CD4-positive, alpha-beta T cell treated with Interleukin-10 for 1 hour (primary cell): Measurements from ENCODE around the gene GNB2.
A peak's percentile ranks its signal among the peaks of the same experiment; 100 is the strongest.
"Not testable (repeated sequence)": the region's sequence is repeated elsewhere in the genome, so short reads cannot be mapped to it uniquely, and the experiment has no call there.

Experiments
- DNase-seq: peaks from one replicate; pipeline ENCODE4 v3.0.0-alpha.2; 2020

Gene GNB2

DNA sequence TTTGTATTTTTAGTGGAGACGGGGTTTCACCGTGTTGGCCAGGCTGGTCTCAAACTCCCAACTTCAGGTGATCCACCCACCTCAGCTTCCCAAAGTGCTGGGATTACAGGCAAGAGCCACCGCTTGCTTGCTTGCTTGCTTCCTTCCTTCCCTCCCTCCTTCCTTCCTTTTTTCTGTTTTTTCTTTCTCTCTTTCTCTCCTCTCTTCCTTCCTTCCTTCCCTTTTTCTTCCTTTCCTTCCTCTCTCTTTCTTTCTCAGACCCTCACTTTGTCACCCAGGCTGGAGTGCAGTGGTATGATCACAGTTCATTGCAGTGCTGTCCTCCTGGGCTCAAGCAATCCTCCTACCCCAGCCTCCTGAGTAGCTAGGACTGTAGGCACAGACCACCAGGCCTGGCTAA lies 27.5 kb downstream of the GNB2 start:
- DNase-seq, result not testable (repeated sequence)

DNA sequence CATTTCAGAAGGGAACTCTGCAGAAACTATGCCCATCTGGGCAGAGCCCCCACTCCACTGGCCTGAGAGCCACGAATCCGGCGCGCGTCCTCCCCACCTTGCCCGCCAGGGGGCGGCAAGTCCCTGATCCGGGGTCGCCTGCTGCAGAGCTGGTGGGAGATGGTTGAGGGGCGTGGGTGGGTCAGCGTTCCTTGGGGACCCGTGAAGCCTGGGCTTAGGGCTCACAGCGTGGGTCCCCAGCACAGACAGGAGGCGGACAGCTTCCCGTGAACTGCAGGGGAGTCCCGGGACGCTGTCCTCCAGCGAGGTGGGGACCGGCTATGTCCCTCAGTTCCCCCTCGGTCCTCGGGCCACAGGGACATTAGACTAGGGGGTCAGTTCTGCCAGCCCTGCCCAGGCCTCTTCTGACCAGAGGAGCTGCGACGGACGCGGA lies 31.8 kb downstream of the GNB2 start:
- DNase-seq, result peak; percentile 75

DNA sequence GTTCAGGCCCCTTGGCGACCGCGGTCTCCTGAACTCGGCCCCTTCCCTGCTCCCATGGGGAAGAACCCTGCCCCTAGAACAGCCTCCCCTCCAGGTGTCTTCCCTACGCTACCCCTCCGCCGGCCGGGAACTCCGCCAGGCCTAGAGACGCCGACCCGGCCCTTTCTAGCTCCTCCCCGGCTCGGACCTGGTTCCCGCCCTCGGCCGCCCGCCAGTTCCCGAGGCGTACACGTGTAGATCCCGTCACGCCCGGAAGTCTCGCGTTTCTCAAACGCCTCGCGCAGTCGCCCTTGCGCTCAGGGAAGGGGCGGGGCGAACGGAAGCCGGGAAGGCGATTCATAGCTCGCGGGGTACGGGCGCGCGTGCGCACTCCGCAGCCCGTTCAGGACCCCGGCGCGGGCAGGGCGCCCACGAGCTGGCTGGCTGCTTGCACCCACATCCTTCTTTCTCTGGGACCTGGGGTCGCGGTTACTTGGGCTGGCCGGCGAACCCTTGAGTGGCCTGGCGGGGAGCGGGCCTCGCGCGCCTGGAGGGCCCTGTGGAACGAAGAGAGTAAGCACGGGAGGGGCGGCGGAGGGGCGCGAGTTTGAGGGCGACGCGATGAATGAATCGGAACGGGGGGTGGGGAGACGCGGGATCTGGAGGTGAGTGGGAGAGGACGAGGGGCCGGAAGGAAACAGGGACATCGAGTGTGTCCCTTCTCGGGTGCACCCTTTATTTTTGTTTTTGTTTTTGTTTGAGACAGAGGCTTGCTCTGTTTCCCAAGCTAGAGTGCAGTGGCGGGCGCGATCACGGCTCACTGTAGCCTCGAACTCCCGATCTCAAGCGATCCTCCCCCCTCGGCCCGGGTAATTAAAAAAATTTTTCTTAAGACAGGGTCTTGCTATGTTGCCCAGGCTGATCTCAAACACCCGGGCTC lies 32.5 kb downstream of the GNB2 start, which contains the start of gene POP7:
Gene POP7 (plus strand): TSS at position 369 of the 919 bp plus-strand sequence. CDS start 710 bp downstream, outside the sequence.
- peak; percentile 98 for DNase-seq

DNA sequence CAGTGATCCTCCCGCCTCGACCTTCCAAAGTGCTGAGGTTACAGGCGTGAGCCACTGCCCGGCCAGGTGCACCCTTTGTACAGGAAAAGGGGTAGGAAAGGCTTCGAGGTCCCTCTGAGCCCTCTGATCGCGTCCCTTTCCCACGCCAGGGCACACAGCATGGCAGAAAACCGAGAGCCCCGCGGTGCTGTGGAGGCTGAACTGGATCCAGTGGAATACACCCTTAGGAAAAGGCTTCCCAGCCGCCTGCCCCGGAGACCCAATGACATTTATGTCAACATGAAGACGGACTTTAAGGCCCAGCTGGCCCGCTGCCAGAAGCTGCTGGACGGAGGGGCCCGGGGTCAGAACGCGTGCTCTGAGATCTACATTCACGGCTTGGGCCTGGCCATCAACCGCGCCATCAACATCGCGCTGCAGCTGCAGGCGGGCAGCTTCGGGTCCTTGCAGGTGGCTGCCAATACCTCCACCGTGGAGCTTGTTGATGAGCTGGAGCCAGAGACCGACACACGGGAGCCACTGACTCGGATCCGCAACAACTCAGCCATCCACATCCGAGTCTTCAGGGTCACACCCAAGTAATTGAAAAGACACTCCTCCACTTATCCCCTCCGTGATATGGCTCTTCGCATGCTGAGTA lies 33.3 kb downstream of the GNB2 start:
- no peak for DNase-seq

DNA sequence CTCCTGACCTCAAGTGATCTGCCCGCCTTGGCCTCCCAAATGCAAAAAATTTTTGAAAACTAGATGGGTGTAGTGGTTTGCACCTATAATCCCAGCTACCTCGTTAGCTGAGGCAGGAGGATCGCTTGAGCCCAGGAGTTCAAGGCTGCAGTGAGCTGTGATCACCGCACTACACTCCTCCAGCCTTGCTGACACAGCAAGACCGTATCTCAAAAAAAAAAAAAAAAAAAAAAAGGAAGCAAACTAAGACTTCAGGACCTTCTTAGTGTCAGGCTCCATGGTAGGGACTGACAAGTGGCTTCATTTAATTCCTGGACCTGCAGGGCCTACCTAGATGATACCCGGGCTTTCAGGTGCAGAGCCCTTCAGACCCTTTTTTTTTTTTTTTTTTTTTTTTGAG lies 34.9 kb downstream of the GNB2 start:
- no peak for DNase-seq

DNA sequence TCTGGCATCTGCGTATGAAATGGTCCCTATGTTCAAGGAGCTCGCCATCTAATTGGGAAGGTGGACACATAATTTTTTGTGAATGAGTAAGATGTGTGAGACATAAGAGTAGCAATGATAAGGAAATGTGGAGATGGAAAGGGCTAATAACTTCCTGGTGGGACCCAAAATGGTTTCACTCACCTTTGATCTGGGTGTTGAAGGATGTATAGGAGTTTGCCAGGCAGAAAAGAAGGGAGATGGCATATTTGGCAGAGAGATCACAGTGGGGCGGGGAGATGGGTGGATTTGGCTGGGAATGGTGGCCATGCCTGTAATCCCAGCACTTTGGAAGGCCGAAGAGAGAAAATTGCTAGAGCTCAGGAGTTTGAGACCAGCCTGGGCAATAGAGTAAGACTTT lies 36.9 kb downstream of the GNB2 start:
- DNase-seq, result no peak

DNA sequence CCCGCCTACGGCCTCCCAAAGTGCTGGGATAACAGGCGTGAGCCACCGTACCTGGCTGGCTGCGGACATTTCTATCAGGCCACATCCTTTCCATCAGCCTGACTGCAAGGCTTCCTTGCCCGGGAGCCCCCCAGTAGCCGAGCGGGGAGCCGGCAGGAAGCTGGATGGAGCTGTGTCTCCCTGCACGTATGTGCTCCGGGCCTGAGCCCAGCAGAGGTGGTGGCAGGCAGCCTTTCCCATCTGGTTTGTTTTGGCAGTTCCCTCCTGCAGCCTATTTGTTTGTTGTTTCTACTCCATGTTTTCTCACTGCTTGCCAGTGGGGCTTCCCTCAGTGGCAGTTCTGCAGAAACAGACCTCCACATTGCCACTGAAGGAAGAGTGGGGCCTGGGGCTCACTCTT lies 37.8 kb downstream of the GNB2 start:
- no peak for DNase-seq

DNA sequence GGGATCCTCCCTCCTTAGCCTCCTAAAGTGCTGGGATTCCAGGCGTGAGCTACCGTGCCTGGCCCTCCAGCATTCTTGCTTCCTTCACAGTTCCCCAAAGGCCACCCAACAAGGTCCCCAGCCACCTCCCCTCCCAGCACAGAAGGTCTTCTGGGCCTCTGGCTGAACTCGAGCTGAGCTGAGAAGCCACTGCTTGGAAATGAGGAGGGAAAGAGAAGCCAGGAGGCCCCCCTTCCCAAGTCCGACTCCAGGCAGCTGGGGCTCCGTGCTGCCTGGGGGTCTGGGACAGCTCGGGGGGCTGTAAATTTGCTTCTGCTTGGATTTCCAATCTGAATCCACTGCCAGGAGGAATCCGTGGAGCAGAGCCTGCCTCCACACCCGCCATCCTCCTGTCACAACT lies 41.2 kb downstream of the GNB2 start:
- DNase-seq, result no peak

DNA sequence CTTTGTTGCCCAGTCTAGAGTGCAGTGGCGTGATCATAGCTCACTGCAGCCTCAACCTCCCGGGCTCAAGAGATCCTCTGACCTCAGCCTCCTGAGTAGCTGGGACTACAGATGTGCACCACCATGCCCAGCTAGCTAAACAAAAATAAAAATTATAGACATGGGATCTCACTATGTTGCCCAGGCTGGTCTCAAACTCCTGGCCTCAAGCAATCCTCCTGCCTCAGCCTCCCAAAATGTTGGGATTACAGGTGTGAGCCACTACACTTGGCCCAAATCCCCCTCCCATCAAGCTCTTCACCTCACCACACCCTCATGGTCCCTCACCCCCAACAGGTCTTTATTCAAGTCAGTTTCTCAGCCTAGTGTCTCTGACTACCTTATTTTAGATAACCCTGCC lies 43.5 kb downstream of the GNB2 start:
- DNase-seq, result not testable (repeated sequence)

DNA sequence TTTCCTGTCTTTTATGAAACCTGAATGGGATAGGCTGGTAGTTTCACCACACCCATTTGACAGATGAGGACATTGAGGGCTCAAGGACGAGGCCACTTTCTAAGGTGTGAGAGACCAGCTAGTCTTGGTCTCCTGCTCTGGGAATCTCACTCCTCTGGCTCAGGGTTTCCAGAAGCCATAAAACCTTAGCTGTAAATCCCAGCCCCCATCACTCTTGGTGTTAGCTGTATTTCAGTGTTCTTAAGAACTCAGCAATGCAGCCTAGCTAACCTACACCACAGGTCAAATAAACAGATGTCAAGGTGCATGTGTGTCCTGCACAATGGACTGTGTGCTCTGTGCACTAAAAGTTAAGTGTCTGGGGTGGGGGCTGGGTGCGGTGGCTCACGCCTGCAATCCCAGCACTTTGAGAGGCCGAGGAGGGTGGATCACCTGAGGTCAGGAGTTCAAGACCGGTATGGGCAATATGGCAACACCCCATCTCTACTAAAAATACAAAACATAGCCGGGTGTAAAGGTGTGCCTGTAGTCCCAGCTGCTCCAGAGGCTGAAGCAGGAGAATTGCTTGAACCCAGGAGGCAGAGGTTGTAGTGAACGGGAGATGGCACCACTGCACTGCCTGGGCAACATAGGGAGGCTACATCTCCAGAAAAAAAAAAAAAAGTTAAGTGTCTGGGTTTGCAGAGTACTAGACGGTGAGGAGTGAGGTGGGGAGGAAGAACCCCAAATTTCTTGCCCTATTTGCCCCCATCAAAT lies 46.2 kb downstream of the GNB2 start:
- no peak for DNase-seq

DNA sequence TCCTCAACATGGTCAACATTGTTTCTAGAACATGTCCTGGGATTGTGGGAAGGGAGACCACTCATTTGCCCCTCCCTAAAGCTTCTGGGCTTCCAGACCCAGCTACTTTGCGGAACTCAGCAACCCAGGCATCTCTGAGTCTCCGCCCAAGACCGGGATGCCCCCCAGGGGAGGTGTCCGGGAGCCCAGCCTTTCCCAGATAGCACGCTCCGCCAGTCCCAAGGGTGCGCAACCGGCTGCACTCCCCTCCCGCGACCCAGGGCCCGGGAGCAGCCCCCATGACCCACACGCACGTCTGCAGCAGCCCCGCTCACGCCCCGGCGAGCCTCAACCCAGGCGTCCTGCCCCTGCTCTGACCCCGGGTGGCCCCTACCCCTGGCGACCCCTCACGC lies 46.7 kb downstream of the GNB2 start, which contains the start of gene EPO:
Gene EPO (plus strand): TSS at position 190 of the 392 bp plus-strand sequence. CDS start 513 bp downstream, outside the sequence.
- DNase-seq, result no peak

DNA sequence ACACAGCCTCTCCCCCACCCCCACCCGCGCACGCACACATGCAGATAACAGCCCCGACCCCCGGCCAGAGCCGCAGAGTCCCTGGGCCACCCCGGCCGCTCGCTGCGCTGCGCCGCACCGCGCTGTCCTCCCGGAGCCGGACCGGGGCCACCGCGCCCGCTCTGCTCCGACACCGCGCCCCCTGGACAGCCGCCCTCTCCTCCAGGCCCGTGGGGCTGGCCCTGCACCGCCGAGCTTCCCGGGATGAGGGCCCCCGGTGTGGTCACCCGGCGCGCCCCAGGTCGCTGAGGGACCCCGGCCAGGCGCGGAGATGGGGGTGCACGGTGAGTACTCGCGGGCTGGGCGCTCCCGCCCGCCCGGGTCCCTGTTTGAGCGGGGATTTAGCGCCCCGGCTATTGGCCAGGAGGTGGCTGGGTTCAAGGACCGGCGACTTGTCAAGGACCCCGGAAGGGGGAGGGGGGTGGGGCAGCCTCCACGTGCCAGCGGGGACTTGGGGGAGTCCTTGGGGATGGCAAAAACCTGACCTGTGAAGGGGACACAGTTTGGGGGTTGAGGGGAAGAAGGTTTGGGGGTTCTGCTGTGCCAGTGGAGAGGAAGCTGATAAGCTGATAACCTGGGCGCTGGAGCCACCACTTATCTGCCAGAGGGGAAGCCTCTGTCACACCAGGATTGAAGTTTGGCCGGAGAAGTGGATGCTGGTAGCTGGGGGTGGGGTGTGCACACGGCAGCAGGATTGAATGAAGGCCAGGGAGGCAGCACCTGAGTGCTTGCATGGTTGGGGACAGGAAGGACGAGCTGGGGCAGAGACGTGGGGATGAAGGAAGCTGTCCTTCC lies 47.3 kb downstream of the GNB2 start:
- no peak for DNase-seq

DNA sequence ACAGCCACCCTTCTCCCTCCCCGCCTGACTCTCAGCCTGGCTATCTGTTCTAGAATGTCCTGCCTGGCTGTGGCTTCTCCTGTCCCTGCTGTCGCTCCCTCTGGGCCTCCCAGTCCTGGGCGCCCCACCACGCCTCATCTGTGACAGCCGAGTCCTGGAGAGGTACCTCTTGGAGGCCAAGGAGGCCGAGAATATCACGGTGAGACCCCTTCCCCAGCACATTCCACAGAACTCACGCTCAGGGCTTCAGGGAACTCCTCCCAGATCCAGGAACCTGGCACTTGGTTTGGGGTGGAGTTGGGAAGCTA lies 47.9 kb downstream of the GNB2 start:
- DNase-seq, result no peak

DNA sequence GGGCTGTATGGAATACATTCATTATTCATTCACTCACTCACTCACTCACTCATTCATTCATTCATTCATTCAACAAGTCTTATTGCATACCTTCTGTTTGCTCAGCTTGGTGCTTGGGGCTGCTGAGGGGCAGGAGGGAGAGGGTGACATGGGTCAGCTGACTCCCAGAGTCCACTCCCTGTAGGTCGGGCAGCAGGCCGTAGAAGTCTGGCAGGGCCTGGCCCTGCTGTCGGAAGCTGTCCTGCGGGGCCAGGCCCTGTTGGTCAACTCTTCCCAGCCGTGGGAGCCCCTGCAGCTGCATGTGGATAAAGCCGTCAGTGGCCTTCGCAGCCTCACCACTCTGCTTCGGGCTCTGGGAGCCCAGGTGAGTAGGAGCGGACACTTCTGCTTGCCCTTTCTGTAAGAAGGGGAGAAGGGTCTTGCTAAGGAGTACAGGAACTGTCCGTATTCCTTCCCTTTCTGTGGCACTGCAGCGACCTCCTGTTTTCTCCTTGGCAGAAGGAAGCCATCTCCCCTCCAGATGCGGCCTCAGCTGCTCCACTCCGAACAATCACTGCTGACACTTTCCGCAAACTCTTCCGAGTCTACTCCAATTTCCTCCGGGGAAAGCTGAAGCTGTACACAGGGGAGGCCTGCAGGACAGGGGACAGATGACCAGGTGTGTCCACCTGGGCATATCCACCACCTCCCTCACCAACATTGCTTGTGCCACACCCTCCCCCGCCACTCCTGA lies 49.1 kb downstream of the GNB2 start:
- DNase-seq, result no peak

DNA sequence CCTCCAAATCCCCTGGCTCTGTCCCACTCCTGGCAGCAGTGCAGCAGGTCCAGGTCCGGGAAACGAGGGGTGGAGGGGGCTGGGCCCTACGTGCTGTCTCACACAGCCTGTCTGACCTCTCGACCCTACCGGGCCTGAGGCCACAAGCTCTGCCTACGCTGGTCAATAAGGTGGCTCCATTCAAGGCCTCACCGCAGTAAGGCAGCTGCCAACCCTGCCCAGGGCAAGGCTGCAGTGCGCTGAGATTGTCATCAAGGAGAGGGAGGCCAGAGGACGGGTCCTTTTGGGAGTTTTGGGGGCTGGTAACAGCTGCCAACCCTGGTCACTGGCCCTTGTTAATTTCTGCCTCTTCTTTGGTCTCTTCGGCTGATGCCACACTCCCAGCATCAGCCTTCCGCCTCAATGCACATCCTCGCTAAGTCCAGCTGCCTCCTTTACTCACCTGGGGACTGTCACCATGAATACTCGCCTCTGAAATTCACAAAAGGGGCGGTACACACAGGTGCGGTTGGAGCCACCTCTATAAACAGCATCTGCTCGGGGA lies 50.3 kb downstream of the GNB2 start:
- DNase-seq, result no peak

DNA sequence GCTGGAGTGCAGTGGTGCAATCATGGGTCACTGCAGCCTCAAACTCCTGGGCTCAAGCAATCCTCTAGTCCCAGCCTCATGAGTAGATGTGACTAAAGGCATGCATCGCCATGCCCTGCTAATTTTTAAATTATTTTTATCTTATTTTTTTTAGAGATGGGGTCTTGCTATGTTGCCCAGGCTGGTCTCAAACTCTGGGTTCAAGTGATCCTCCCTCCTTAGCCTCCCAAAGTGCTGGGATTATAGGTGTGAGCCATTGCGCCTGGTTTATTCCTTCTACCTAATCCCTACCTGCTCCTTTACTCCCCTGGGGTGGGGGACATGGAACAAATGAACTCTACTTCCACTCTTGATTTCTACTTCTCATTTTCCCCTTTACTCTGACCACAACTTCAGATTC lies 50.8 kb downstream of the GNB2 start:
- DNase-seq, result not testable (repeated sequence)

DNA sequence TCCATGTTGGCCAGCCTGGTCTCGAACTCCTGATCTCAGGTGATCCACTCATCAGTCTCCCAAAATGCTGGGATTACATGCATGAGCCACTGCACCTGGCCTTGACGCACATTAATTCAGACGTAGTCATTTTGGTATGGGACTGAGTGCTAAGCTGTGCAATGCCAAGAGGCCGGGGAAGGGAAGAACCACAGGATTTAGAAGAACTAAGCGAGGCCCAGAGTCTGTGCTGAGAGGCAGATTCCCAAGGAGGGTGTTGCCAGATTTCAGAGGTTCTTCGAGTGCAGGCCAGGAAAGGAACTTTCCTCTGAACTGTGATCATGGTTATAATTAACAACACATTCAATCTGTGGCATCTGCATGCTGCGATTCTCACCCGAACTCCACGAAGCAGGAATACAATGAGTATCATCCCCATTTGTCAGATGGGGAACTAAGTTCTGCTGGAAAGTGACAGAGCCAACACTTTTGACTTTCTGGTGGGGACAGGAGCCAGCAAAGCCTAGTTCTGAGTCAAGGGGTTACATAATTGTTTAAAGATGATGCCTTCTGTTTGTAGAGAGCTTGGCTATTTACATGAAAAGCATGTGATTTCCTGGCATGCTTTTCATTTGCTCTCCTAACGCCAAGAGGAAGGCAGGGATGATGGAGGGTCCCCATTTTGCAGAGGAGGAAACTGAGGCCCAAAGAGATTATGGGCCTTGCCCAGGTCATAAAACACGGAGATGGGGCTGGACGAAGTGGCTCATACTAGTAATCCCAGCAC lies 53.6 kb downstream of the GNB2 start:
- no peak for DNase-seq

DNA sequence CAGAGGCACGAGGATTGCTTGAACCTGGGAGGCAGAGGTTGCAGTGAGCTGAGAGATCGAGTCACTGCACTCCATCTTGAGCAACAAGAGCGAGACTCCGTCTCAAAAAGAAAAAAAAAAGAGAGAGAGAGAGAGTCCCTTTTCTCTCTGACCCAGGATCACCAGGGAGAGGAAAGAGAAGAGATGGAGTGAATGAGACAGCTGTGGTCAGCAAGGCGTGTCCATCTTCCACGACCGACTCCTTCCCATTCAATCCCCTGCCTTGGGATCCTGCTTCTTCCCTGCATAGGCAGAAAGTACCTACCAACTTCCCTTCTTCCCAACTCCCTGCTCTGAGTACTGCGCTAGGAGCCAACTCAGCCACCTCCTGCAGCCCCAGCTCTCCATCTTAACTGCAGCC lies 54.7 kb downstream of the GNB2 start:
- no peak for DNase-seq
